A549 (cell line): ENCODE results near the gene ZBTB11. TPM values are rescaled to one million over a fixed set of nuclear protein-coding genes. Genes with fewer than 3 reads are reported as not detected.

Experiments
- ATAC-seq, 2 experiments: fragments of 200-7000 bp in 1 of 2; fragments of >200 bp in 1 of 2; cut with Nextera tagmentation in 1 of 2; cut with Tn5 transposase in 1 of 2; 3 replicates each; pipeline versions ENCODE4 v1.8.0 to v1.9.1; 2018 to 2020; ENCODE audit warnings: mild to moderate bottlenecking in 1 of 2, moderate library complexity in 1 of 2
- CTCF ChIA-PET: fragments of 300-600 bp; sonication (Branson Sonifier 250); formaldehyde crosslinking; extraction: SDS; loops from one replicate; lab custom pipeline; 2021; ENCODE audit warnings: antibody characterized with exemption, inconsistent platforms; lab: Yijun Ruan, JAX
- POLR2A ChIA-PET: fragments of 350-600 bp; formaldehyde crosslinking; extraction: SDS; loops from one replicate; lab custom pipeline; 2021; ENCODE audit warnings: antibody characterized with exemption, inconsistent platforms; lab: Yijun Ruan, JAX
- DNase-seq, 2 experiments: peaks; one replicate each; pipeline versions ENCODE4 v3.0.0 to v3.0.0-alpha.2; 2011 to 2016; ENCODE audit warnings: low read depth in 1 of 2, low spot score in 1 of 2
- FAIRE-seq: peaks from 2 replicates; lab custom pipeline; 2011; peaks lifted over from hg19 to GRCh38; lab: Jason Lieb, UNC
- H3K27ac ChIP-seq, 2 experiments: fragments of >200 bp; sonication (Bioruptor Twin); formaldehyde crosslinking; 3 replicates each; pipeline ENCODE4 v1.5.1; 2016 to 2017
- H3K4me1 ChIP-seq: fragments of >200 bp; sonication (Bioruptor Twin); formaldehyde crosslinking; 3 replicates; pipeline ENCODE4 v1.6.1; 2016
- H3K4me2 ChIP-seq: fragments of >200 bp; sonication (Bioruptor Twin); formaldehyde crosslinking; 3 replicates; pipeline ENCODE4 v1.6.1; 2016
- H3K4me3 ChIP-seq: fragments of >200 bp; sonication (Bioruptor Twin); formaldehyde crosslinking; 3 replicates; pipeline ENCODE4 v1.5.1; 2016
- H3K9me3 ChIP-seq: fragments of >200 bp; sonication (Bioruptor Twin); formaldehyde crosslinking; 3 replicates; pipeline ENCODE4 v1.6.1; 2016
- BHLHE40 ChIP-seq: IDR thresholded peaks from 2 replicates; pipeline ENCODE4 v1.6.1; 2012; ENCODE audit warnings: low read depth, low read length, inconsistent platforms
- CBX8 ChIP-seq: fragments of 200-600 bp; sonication (generic); IDR thresholded peaks from 2 replicates; pipeline ENCODE4 v1.6.1; 2016
- CHD2 ChIP-seq: fragments of 150-350 bp; IDR thresholded peaks from 2 replicates; pipeline ENCODE4 v1.6.1; 2014; ENCODE audit warnings: low read length; ENCODE audit not compliant: partially characterized antibody
- EHF ChIP-seq: fragments of 250-450 bp; sonication (Bioruptor Pico); IDR thresholded peaks from 2 replicates; pipeline ENCODE4 v1.5.0; 2020; ENCODE audit warnings: mild to moderate bottlenecking
- EHMT2 ChIP-seq: fragments of 200-600 bp; sonication (generic); IDR thresholded peaks from 2 replicates; pipeline ENCODE4 v1.6.1; 2016; ENCODE audit warnings: antibody characterized with exemption, low read depth, mild to moderate bottlenecking, moderate library complexity
- ELK1 ChIP-seq: fragments of 150-350 bp; IDR thresholded peaks from 2 replicates; pipeline ENCODE4 v1.6.1; 2014; ENCODE audit warnings: low read depth, mild to moderate bottlenecking, low read length
- ESRRA ChIP-seq: fragments of 150-350 bp; IDR thresholded peaks from 2 replicates; pipeline ENCODE4 v1.6.1; 2014; ENCODE audit warnings: mild to moderate bottlenecking, low read length, borderline replicate concordance
- FOSB ChIP-seq: fragments of 250-450 bp; sonication (Bioruptor Pico); IDR thresholded peaks from 2 replicates; pipeline ENCODE4 v1.5.0; 2020; ENCODE audit warnings: mild to moderate bottlenecking, moderate library complexity
- FOSL2 ChIP-seq, 2 experiments: fragments of 450-650 bp in 1 of 2; fragments of >200 bp in 1 of 2; sonication (Bioruptor Twin) in 1 of 2; formaldehyde crosslinking; IDR thresholded peaks; 2 replicates each; pipeline versions ENCODE4 v1.5.0 to v1.6.1; 2016 to 2020; ENCODE audit warnings: mild to moderate bottlenecking in 1 of 2, moderate library complexity in 1 of 2
- GATA3 ChIP-seq: IDR thresholded peaks from 2 replicates; pipeline ENCODE4 v1.6.1; 2012; ENCODE audit warnings: borderline replicate concordance
- HDAC2 ChIP-seq: fragments of 200-600 bp; sonication (generic); IDR thresholded peaks from 2 replicates; pipeline ENCODE4 v1.6.1; 2016
- HMGXB4 ChIP-seq: fragments of 250-450 bp; sonication (Bioruptor Pico); IDR thresholded peaks from 2 replicates; pipeline ENCODE4 v1.5.0; 2021; ENCODE audit warnings: mild to moderate bottlenecking, moderate library complexity, borderline replicate concordance
- HOXB13 ChIP-seq: fragments of 250-450 bp; sonication (Bioruptor Pico); IDR thresholded peaks from 2 replicates; pipeline ENCODE4 v1.5.0; 2020; ENCODE audit warnings: low read depth, mild to moderate bottlenecking, moderate library complexity
- JUN ChIP-seq, 2 experiments: fragments of >200 bp; sonication (Bioruptor Twin); formaldehyde crosslinking; IDR thresholded peaks; 2 replicates in 1 of 2; 3 replicates in 1 of 2; pipeline ENCODE4 v1.6.1; 2016 to 2017
- JUNB ChIP-seq: fragments of >200 bp; sonication (Bioruptor Twin); formaldehyde crosslinking; IDR thresholded peaks from 2 replicates; pipeline ENCODE4 v1.6.1; 2016
- KDM1A ChIP-seq: fragments of 200-600 bp; sonication (generic); IDR thresholded peaks from 2 replicates; pipeline ENCODE4 v1.6.1; 2016; ENCODE audit warnings: low read depth, mild to moderate bottlenecking
- KDM5A ChIP-seq: fragments of 200-600 bp; sonication (generic); IDR thresholded peaks from 2 replicates; pipeline ENCODE4 v1.6.1; 2016; ENCODE audit warnings: antibody characterized with exemption, mild to moderate bottlenecking
- MAFK ChIP-seq: fragments of 450-650 bp; IDR thresholded peaks from 2 replicates; pipeline ENCODE4 v1.6.1; 2014; ENCODE audit not compliant: partially characterized antibody
- MAX ChIP-seq: IDR thresholded peaks from 2 replicates; pipeline ENCODE4 v1.6.1; 2012
- MAZ ChIP-seq: fragments of 150-350 bp; IDR thresholded peaks from 2 replicates; pipeline ENCODE4 v1.6.1; 2014; ENCODE audit warnings: antibody characterized with exemption, low read depth, low read length, borderline replicate concordance
- NFE2L2 ChIP-seq: fragments of 150-350 bp; conservative IDR thresholded peaks from 2 replicates; pipeline ENCODE4 v1.6.1; 2014; ENCODE audit warnings: low read length
- PHF8 ChIP-seq: fragments of 200-600 bp; sonication (generic); IDR thresholded peaks from 2 replicates; pipeline ENCODE4 v1.6.1; 2016; ENCODE audit warnings: low read depth, mild to moderate bottlenecking, antibody characterized with exemption, moderate library complexity, borderline replicate concordance
- POLR2A ChIP-seq: IDR thresholded peaks from 2 replicates; pipeline ENCODE4 v1.6.1; 2012; ENCODE audit warnings: mild to moderate bottlenecking, low read length
- POLR2AphosphoS2 ChIP-seq: conservative IDR thresholded peaks from 2 replicates; pipeline ENCODE4 v1.6.1; 2012; ENCODE audit warnings: low read length, improper control_type of control experiment, inconsistent platforms
- RARB ChIP-seq: fragments of 250-450 bp; sonication (Bioruptor Pico); IDR thresholded peaks from 2 replicates; pipeline ENCODE4 v1.8.0; 2021; ENCODE audit warnings: mild to moderate bottlenecking, moderate library complexity
- RCOR1 ChIP-seq: fragments of 150-350 bp; IDR thresholded peaks from 2 replicates; pipeline ENCODE4 v1.6.1; 2014; ENCODE audit warnings: antibody characterized with exemption, low read length, low read depth
- REST ChIP-seq: fragments of 200-600 bp; sonication (generic); IDR thresholded peaks from 2 replicates; pipeline ENCODE4 v1.6.1; 2016; ENCODE audit warnings: antibody characterized with exemption, mild to moderate bottlenecking, moderate library complexity
- RFX5 ChIP-seq: fragments of 450-650 bp; IDR thresholded peaks from 2 replicates; pipeline ENCODE4 v1.7.1; 2014; ENCODE audit warnings: antibody characterized with exemption, mild to moderate bottlenecking, moderate library complexity
- RNF2 ChIP-seq: fragments of 200-600 bp; sonication (generic); IDR thresholded peaks from 2 replicates; pipeline ENCODE4 v1.6.1; 2016; ENCODE audit warnings: low read depth, mild to moderate bottlenecking, antibody characterized with exemption, moderate library complexity, borderline replicate concordance
- SMC3 ChIP-seq: fragments of >200 bp; sonication (Bioruptor Twin); formaldehyde crosslinking; IDR thresholded peaks from 3 replicates; pipeline ENCODE4 v1.6.1; 2018; ENCODE audit warnings: inconsistent platforms
- TP53 ChIP-seq: fragments of 250-450 bp; sonication (Bioruptor Pico); IDR thresholded peaks from 2 replicates; pipeline ENCODE4 v1.5.0; 2021; ENCODE audit warnings: mild to moderate bottlenecking, moderate library complexity
- USF2 ChIP-seq: fragments of 450-650 bp; IDR thresholded peaks from 2 replicates; pipeline ENCODE4 v1.6.1; 2014; ENCODE audit warnings: antibody characterized with exemption
- ZSCAN20 ChIP-seq: fragments of 250-450 bp; sonication (Bioruptor Pico); IDR thresholded peaks from 2 replicates; pipeline ENCODE4 v1.8.0; 2022; ENCODE audit warnings: mild to moderate bottlenecking, moderate library complexity
- WGBS: methylation state at CpG from one replicate; pipeline ENCODE4 v1.1.6; 2017; ENCODE audit errors: missing lambda C conversion rate; 5-methylcytosine and 5-hydroxymethylcytosine counted together
- polyA minus RNA-seq: library from RNA; depleted of rRNA, polyadenylated mRNA; stranded (reverse); fragments of >200 nt; gene quantifications from 2 replicates; pipeline ENCODE4 v1.2.3, GENCODE V29; 2011; rRNA and poly(A)+ RNA removed
- polyA plus RNA-seq, 4 experiments: library from polyadenylated mRNA; depleted of rRNA in 3 of 4; stranded (reverse); fragments of >200 nt; fragmentation: RNase III in 1 of 4; extraction: RNeasy Plus Mini Kit Qiagen cat#74134 plus additional on column Dnase treatment in 1 of 4; gene quantifications; 2 replicates in 3 of 4; 3 replicates in 1 of 4; pipeline ENCODE4 v1.2.3, GENCODE V29; 2011 to 2017

Gene ZBTB11
- polyA plus RNA-seq (2011; rRNA removed) (18.8 and 24.3 TPM in 2 replicates), polyA plus RNA-seq (2017; fragmentation: RNase III; extraction: RNeasy Plus Mini Kit Qiagen cat#74134 plus additional on column Dnase treatment) (11.3 to 12.0 TPM (median 11.6 TPM) in 3 replicates), polyA minus RNA-seq (12.2 and 13.3 TPM in 2 replicates)
- 3.5 and 3.9 TPM in 2 replicates for polyA plus RNA-seq (2012; cell fraction: cytosol; rRNA removed)
- polyA plus RNA-seq (2012; cell fraction: nucleus; rRNA removed), result 5.7 and 7.6 TPM in 2 replicates

GRCh38 chr3:101676765-101677435, at the start of gene ZBTB11:
TSS of gene ZBTB11 (minus strand) at chr3:101677132. CDS start at chr3:101676914, 218 bp downstream.
- DNase-seq (peak; percentile 97 to 100), ATAC-seq (peak; percentile 75 to 86)
- under 1% methylated on average over 33 of the region's 57 CpGs for WGBS
- 0 out of 3 replicates have a peak, but pooled peaks have one; percentile 17 for TF ChIP-seq SMC3
- no peak for TF ChIP-seq ELK1
- TF ChIP-seq MAX, result peak; percentile 83
- no peak for TF ChIP-seq FOSB (CRISPR knock-in tag)
- TF ChIP-seq BHLHE40, result no peak
- TF ChIP-seq EHF (CRISPR knock-in tag), result no peak
- 0 out of 2 replicates have a peak, but pooled peaks have one; percentile 36 for TF ChIP-seq TP53 (CRISPR knock-in tag)
- TF ChIP-seq EHMT2, result no peak
- no peak for TF ChIP-seq KDM1A
- TF ChIP-seq CHD2, result no peak
- no peak for TF ChIP-seq MAZ
- TF ChIP-seq HMGXB4 (CRISPR knock-in tag), result no peak
- TF ChIP-seq NFE2L2, result no peak
- TF ChIP-seq FOSL2 (IDR thresholded peaks at IDR 0.05), result no peak
- peak; percentile 30; the same call in 1 of the 2 replicates for TF ChIP-seq FOSL2 (CRISPR knock-in tag; IDR thresholded peaks at IDR 0.05)
- no peak for TF ChIP-seq CBX8
- TF ChIP-seq ESRRA, result no peak
- no peak for TF ChIP-seq RCOR1
- TF ChIP-seq GATA3, result no peak
- TF ChIP-seq USF2, result peak; percentile 33; the same call in 1 of the 2 replicates
- no peak for TF ChIP-seq RFX5
- TF ChIP-seq REST, result no peak
- TF ChIP-seq POLR2A, result peak; percentile 60
- TF ChIP-seq KDM5A, result peak; percentile 58
- TF ChIP-seq JUNB, result no peak
- TF ChIP-seq HOXB13 (CRISPR knock-in tag), result no peak
- TF ChIP-seq HDAC2, result no peak
- TF ChIP-seq RNF2, result no peak
- no peak for TF ChIP-seq ZSCAN20 (CRISPR knock-in tag)
- no peak for TF ChIP-seq RARB
- peak; percentile 65 to 74 for TF ChIP-seq JUN (IDR thresholded peaks at IDR 0.05)
- TF ChIP-seq PHF8, result peak; percentile 47; the same call in 1 of the 2 replicates
- no peak; the same call in 1 of the 2 replicates for TF ChIP-seq POLR2AphosphoS2
- TF ChIP-seq MAFK, result no peak

More at GRCh38 chr3:101676765-101677435, at the start of gene ZBTB11:
- POLR2A ChIA-PET, result interaction anchor here (0.5 to 3.6 kb wide), 12 partner anchors 9 to 1276 kb away, joined by 3 to 62 read pairs (median 4); partner anchors contain the start of genes CEP97, LNP1, NXPE3 and PCNP
- Histone ChIP-seq H3K27ac (peak within 1 kb of the TSS; percentile 90 to 92), H3K4me3 (peak within 1 kb of the TSS; percentile 95), H3K9me3 (no peaks in the 10 kb centered on the region), H3K4me1 (peaks cover 22% of the 10 kb centered on the region), H3K4me2 (peak within 1 kb of the TSS; percentile 76)
- CTCF ChIA-PET, result interaction anchor here (0.9 to 4.3 kb wide), 14 partner anchors 10 to 548 kb away, joined by 3 to 30 read pairs (median 4); partner anchors contain the start of genes CEP97, PCNP and RPL24
- no peak for FAIRE-seq
